A549 treated with Mapracorat at 1 μM for 4 hours (cell line): Measurements from ENCODE around the gene ZP3. TPM values are rescaled to one million over a fixed set of nuclear protein-coding genes. Genes with fewer than 3 reads are reported as not detected.

ENCODE experiments used
- total RNA-seq: library from RNA; stranded (reverse); fragments of 200-300 nt; extraction: Qiagen RNA extraction; gene quantifications from 5 replicates; pipeline ENCODE4 v1.2.3, GENCODE V29; 2022

ZP3 gene
- total RNA-seq, result 17.8 to 21.0 TPM (median 20.2 TPM) in 5 replicates

GRCh38 chr7:76424413-76425111, at the start of gene ZP3:
ZP3 (plus strand) TSS chr7:76424950; CDS start chr7:76424965, 15 bp downstream.

GRCh38 chr7:76409537-76409936, 15.2 kb upstream of the ZP3 start, which contains the start of gene SSC4D:
SSC4D (minus strand) TSS chr7:76409697; CDS start chr7:76404439, 5,258 bp downstream.

GRCh38 chr7:76461464-76462101, 36.8 kb downstream of the ZP3 start, which contains the start of gene DTX2:
DTX2 (plus strand) TSS chr7:76461709; CDS start chr7:76480510, 18,801 bp downstream.

Other genes with a start within 250 kb of the ZP3 start
- gene SRRM3, start 223.1 kb upstream of the ZP3 start, total RNA-seq, result 8.0 to 11.6 TPM (median 11.3 TPM) in 5 replicates
- gene HSPB1, start 122.3 kb upstream of the ZP3 start, total RNA-seq, result 932 to 1,434 TPM (median 1,385 TPM) in 5 replicates
- gene YWHAG, start 66.0 kb upstream of the ZP3 start, total RNA-seq, result 207 to 235 TPM (median 221 TPM) in 5 replicates
- 0.73 to 1.5 TPM (median 0.89 TPM) in 5 replicates for gene SSC4D, start 15.3 kb upstream of the ZP3 start, total RNA-seq
- 27.6 to 35.4 TPM (median 29.8 TPM) in 5 replicates for gene DTX2, start 36.8 kb downstream of the ZP3 start, total RNA-seq
- gene UPK3B, start 85.6 kb downstream of the ZP3 start, total RNA-seq, result 10.7 to 19.4 TPM (median 17.7 TPM) in 5 replicates
- gene SPDYE16, start 118.3 kb downstream of the ZP3 start, total RNA-seq, result not detected in 5 replicates
- 22.1 to 25.7 TPM (median 24.2 TPM) in 5 replicates for gene POMZP3, start 202.3 kb downstream of the ZP3 start, total RNA-seq